Posterior vena cava (tissue), 2 donors: ENCODE results near the gene AKAP7. TPM values are rescaled to one million over a fixed set of nuclear protein-coding genes. Genes with fewer than 3 reads are reported as not detected.
"Not testable (repeated sequence)": the region's sequence is repeated elsewhere in the genome, so short reads cannot be mapped to it uniquely, and the experiment has no call there.

Source experiments
- DNase-seq: peaks from one replicate; pipeline ENCODE4 v3.0.0-alpha.2; 2020; ENCODE audit warnings: low spot score
- intact Hi-C, 2 donors: fragments of 100-400 bp; cut with DNase I; formaldehyde crosslinking; loops; one replicate each; pipeline versions ENCODE4 v1.14.1 to v1.14.2; 2022 to 2023
- total RNA-seq, 2 donors: library from RNA; stranded (reverse); fragmentation: NEBNext Ultra II Directional; extraction: Animal tissue kit (Norgen Biotek cat#: 25700); gene quantifications; one replicate each; pipeline ENCODE4 v1.2.1, GENCODE V29; 2021
- donor health status: DM: yes; HTN: yes; CAD: no.
- donor health status: DM: yes; HTN: yes; CAD: no.

The AKAP7 gene
- total RNA-seq, 2 donors from 2014 or later = 11.3 to 12.0 TPM

DNA sequence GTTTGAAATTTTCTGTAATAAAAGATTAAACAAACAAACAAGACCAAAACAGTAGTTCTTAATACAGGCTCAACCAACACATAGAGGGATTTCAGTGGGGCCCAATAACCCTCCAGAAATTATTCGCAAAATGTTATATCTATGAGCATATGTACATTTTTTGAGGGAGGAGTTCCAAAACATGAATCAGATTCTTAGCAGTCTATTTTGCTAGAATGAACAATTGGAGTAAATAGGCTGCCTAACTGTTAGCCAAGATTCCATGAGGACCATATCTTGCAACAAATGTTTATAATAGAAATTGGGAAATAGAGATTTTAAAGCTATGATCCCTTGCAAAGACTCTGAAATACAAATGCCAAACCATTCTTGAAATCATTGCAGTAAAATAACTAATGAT is 186.3 kb downstream of the AKAP7 start:
- no peak for DNase-seq
- intact Hi-C loops = no loop called here

GRCh38 chr6:131322125-131322524 is 186.9 kb downstream of the AKAP7 start:
- intact Hi-C loops = no loop called here
- no peak for DNase-seq

DNA sequence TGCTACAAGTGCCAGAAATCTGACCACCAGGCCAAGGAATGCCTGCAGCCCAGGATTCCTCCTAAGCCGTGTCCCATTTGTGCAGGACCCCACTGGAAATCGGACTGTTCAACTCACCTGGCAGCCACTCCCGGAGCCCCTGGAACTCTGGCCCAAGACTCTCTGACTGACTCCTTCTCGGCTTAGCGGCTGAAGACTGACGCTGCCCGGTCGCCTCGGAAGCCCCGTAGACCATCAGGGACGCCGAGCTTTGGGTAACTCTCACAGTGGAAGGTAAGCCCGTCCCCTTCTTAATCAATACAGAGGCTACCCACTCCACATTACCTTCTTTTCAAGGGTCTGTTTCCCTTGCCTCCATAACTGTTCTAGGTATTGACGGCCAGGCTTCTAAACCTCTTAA is 190.4 kb downstream of the AKAP7 start:
- intact Hi-C loops = loop anchor here in 1 of 2 donors (2.0 kb wide), 1 partner anchor 27 kb away; no protein-coding TSS in a partner anchor
- DNase-seq = not testable (repeated sequence)

DNA sequence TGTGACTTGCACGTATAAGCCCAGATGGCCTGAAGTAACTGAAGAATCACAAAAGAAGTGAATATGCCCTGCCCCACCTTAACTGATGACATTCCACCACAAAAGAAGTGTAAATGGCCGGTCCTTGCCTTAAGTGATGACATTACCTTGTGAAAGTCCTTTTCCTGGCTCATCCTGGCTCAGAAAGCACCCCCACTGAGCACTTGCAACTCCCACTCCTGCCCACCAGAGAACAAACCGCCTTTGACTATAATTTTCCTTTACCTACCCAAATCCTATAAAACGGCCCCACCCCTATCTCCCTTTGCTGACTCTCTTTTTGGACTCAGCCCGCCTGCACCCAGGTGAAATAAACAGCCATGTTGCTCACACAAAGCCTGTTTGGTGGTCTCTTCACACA is 193.5 kb downstream of the AKAP7 start:
- DNase-seq, intact Hi-C loops: not testable (repeated sequence)

GRCh38 chr6:131331151-131331550 is 195.9 kb downstream of the AKAP7 start:
- intact Hi-C loops = no loop called here
- no peak for DNase-seq

DNA sequence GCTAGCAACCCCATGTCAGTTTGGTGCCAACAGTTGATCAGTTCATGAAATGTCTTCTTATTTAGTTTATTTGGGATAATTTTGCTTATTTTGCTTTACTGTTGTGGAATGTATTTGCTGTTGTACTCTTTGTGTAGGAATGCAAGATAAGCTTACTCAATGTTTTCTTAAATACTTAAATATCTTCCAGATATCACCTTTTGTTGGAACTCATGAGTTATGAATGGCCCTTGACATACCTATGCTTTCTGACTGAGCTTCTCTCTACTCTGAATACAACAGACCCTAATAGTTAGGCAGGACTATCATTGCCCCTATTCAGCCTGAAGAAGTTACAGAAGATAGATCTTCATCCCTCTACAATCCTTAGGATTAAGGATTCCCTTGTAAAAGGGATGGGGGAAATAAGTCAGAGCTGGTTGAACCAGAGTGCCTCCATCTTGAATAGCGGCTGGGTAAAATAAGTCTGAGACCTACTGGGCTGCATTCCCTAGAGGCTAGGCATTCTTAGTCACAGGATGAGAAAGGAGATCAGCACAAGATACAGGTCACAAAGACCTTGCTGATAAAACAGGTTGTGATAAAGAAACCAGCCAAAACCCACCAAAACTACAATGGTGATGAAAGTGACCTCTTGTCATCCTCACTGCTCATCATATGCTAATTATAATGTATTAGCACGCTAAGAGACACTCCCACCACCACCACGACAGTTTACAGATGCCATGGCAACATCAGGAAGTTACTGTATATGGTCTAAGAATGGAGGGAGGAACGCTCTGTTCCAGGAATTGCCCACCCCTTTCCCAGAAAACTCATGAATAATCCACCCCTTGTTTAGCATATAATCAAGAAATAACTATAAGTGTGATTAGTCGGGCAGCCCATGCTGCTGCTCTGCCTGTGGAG is 196.9 kb downstream of the AKAP7 start:
- no peak for DNase-seq
- intact Hi-C loops = no loop called here

Other genes with a start within 250 kb of the AKAP7 start
- 100 to 1,000 TPM; 143 to 193 TPM for gene EPB41L2, start 72.2 kb upstream of the AKAP7 start, total RNA-seq